GM23338 (cell line): Measurements from ENCODE around the gene XRN2.

Experiments used
- CREB1 ChIP-seq: fragments of 250-450 bp; sonication (Bioruptor Pico); IDR thresholded peaks from 2 replicates; pipeline ENCODE4 v1.5.0; 2020; ENCODE audit warnings: low read depth, mild to moderate bottlenecking, moderate library complexity
- CTCF ChIP-seq, 2 experiments: fragments of 200-600 bp in 1 of 2; sonication (generic) in 1 of 2; conservative IDR thresholded peaks; 2 replicates each; pipeline versions ENCODE4 v1.5.1 to v1.6.1; 2016 to 2017; ENCODE audit warnings: antibody characterized with exemption in 2 of 2, low read depth in 2 of 2, mild to moderate bottlenecking in 2 of 2, moderate library complexity in 1 of 2
- ETS1 ChIP-seq: IDR thresholded peaks from 2 replicates; pipeline ENCODE4 v1.6.1; 2016; ENCODE audit warnings: antibody characterized with exemption
- EZH2 ChIP-seq: fragments of 200-600 bp; sonication (generic); IDR thresholded peaks from one replicate; pipeline ENCODE4 v1.8.0; 2017; ENCODE audit warnings: antibody characterized with exemption, mild to moderate bottlenecking, low read depth; ENCODE audit not compliant: unreplicated experiment
- EZH2phosphoT487 ChIP-seq: fragments of 200-600 bp; sonication (generic); IDR thresholded peaks from one replicate; pipeline ENCODE4 v1.8.1; 2018; ENCODE audit warnings: antibody characterized with exemption; ENCODE audit not compliant: unreplicated experiment
- JUNB ChIP-seq: IDR thresholded peaks from one replicate; pipeline ENCODE4 v1.6.1; 2016; ENCODE audit warnings: antibody characterized with exemption; ENCODE audit not compliant: unreplicated experiment
- POLR2AphosphoS5 ChIP-seq: IDR thresholded peaks from 2 replicates; pipeline ENCODE4 v1.6.1; 2016; ENCODE audit warnings: antibody characterized with exemption, low read depth
- REST ChIP-seq: IDR thresholded peaks from one replicate; pipeline ENCODE4 v1.6.1; 2018; ENCODE audit warnings: antibody characterized with exemption; ENCODE audit not compliant: unreplicated experiment
- STAT1 ChIP-seq: IDR thresholded peaks from one replicate; pipeline ENCODE4 v1.6.1; 2016; ENCODE audit warnings: antibody characterized with exemption; ENCODE audit not compliant: unreplicated experiment

- TF ChIP-seq REST (no peak), CTCF (conservative IDR thresholded peaks at IDR 0.05; ENCODE audit: low read depth in 2 of 2) (no peak), EZH2phosphoT487 (no peak), EZH2 (no peak), POLR2AphosphoS5 (no peak), STAT1 (no peak), JUNB (no peak), CREB1 (no peak), ETS1 (no peak)
These were observed 12.1 kb upstream of the XRN2 start for GRCh38 chr20:21291026-21291425.
